ENCODE data around the gene SFI1. TPM values are rescaled to one million over a fixed set of nuclear protein-coding genes. Genes with fewer than 3 reads are reported as not detected.

Gene SFI1
- total RNA-seq, 2 donors from 2014 or later: 42.0 to 52.6 TPM

DNA sequence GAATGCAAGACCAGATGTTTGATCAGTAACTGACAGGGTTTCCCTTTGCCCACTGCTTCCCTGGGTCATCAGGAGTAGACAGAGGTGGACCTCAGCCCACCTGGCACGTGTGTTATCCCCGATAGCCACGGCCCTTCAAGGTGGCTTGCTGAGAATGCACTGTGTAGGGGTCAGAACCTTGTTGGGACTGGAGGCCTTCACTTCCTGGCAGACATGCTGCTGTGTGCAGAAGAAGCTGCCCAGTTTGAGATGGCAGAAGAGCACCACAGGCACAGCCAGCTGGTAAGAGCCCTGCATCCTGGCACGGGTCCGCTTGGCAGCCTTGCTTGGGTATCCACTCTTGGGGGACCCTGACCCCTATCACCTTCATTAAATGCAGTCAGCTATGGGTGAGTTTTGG, 81.8 kb downstream of the SFI1 start:
- H3K27me3 Mint-ChIP-seq (ENCODE audit: insufficient read depth): no peaks in the 10 kb centered on the region
- H3K4me3 ChIP-seq (ENCODE audit: low read length): no peak overlapping the region
- no peaks in the 10 kb centered on the region for H3K36me3 ChIP-seq (ENCODE audit: control insufficient read depth, insufficient read depth, low read length)
- no peak overlapping the region for H3K4me3 Mint-ChIP-seq
- WGBS, 2 experiments (ENCODE audit: insufficient coverage in 1 of 2, insufficient read length in 1 of 2): 94 to 96% methylated on average over 3 to 5 of the region's 5 CpGs
- no peak overlapping the region for H3K27ac ChIP-seq (ENCODE audit: low read depth, low read length)
- H3K27me3 ChIP-seq (ENCODE audit: control insufficient read depth, insufficient read depth, low read length, poor library complexity, severe bottlenecking): no peaks in the 10 kb centered on the region
- H3K27ac Mint-ChIP-seq: no peak overlapping the region
- peaks cover 6% of the 10 kb centered on the region for H3K36me3 Mint-ChIP-seq (ENCODE audit: low read depth)
- H3K9ac ChIP-seq (ENCODE audit: extremely low read depth, low read length, poor library complexity, severe bottlenecking): no peak overlapping the region
- no peak for DNase-seq
- TF ChIP-seq, protein P1, sequence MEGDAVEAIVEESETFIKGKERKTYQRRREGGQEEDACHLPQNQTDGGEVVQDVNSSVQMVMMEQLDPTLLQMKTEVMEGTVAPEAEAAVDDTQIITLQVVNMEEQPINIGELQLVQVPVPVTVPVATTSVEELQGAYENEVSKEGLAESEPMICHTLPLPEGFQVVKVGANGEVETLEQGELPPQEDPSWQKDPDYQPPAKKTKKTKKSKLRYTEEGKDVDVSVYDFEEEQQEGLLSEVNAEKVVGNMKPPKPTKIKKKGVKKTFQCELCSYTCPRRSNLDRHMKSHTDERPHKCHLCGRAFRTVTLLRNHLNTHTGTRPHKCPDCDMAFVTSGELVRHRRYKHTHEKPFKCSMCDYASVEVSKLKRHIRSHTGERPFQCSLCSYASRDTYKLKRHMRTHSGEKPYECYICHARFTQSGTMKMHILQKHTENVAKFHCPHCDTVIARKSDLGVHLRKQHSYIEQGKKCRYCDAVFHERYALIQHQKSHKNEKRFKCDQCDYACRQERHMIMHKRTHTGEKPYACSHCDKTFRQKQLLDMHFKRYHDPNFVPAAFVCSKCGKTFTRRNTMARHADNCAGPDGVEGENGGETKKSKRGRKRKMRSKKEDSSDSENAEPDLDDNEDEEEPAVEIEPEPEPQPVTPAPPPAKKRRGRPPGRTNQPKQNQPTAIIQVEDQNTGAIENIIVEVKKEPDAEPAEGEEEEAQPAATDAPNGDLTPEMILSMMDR (conservative IDR thresholded peaks at IDR 0.05): no peak
- H3K9me3 Mint-ChIP-seq: no peaks in the 10 kb centered on the region
- peaks cover 5% of the 10 kb centered on the region for H3K4me1 Mint-ChIP-seq
- no peaks in the 10 kb centered on the region for H3K4me1 ChIP-seq (ENCODE audit: control insufficient read depth, insufficient read depth, low read length)
- no peaks in the 10 kb centered on the region for H3K9me3 ChIP-seq (ENCODE audit: control insufficient read depth, low read length)

DNA sequence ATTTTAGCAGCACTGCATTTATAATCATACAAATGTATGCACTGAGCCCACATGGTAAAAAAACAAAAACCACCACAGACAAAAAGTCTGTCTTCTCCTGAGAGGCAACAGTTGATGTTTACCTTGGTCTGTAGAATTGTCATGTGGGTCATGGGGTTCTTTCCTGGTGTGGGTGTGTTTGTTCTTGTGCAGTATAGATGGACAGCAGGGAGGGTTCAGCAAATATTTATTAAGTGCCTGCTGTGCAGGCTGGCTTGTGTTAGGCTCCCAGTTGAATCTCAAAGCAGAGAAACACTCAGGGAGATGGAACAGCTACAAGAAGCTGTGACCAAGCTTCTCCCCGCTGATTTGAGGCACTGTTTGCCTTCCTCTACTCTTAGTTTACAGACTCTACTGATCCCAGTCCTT, 83.5 kb downstream of the SFI1 start:
- Mint-ChIP-seq H3K27ac (peak overlapping the region; percentile 46), H3K4me1 (peaks cover 5% of the 10 kb centered on the region), H3K36me3 (ENCODE audit: low read depth) (peaks cover 6% of the 10 kb centered on the region), H3K4me3 (no peak overlapping the region), H3K27me3 (ENCODE audit: insufficient read depth) (no peaks in the 10 kb centered on the region), H3K9me3 (no peaks in the 10 kb centered on the region)
- H3K9me3 ChIP-seq (ENCODE audit: control insufficient read depth, low read length): no peaks in the 10 kb centered on the region
- no peak overlapping the region for H3K4me3 ChIP-seq (ENCODE audit: low read length)
- TF ChIP-seq, protein P1 (conservative IDR thresholded peaks at IDR 0.05): no peak
- no peak overlapping the region for H3K27ac ChIP-seq (ENCODE audit: low read depth, low read length)
- H3K27me3 ChIP-seq (ENCODE audit: control insufficient read depth, insufficient read depth, low read length, poor library complexity, severe bottlenecking): no peaks in the 10 kb centered on the region
- no peak overlapping the region for H3K9ac ChIP-seq (ENCODE audit: extremely low read depth, low read length, poor library complexity, severe bottlenecking)
- no peaks in the 10 kb centered on the region for H3K4me1 ChIP-seq (ENCODE audit: control insufficient read depth, insufficient read depth, low read length)
- 87 to 100% methylated on average over 1 of the region's 1 CpG for WGBS, 2 experiments (ENCODE audit: insufficient coverage in 1 of 2, insufficient read length in 1 of 2)
- no peak for DNase-seq
- H3K36me3 ChIP-seq (ENCODE audit: control insufficient read depth, insufficient read depth, low read length): no peaks in the 10 kb centered on the region

DNA sequence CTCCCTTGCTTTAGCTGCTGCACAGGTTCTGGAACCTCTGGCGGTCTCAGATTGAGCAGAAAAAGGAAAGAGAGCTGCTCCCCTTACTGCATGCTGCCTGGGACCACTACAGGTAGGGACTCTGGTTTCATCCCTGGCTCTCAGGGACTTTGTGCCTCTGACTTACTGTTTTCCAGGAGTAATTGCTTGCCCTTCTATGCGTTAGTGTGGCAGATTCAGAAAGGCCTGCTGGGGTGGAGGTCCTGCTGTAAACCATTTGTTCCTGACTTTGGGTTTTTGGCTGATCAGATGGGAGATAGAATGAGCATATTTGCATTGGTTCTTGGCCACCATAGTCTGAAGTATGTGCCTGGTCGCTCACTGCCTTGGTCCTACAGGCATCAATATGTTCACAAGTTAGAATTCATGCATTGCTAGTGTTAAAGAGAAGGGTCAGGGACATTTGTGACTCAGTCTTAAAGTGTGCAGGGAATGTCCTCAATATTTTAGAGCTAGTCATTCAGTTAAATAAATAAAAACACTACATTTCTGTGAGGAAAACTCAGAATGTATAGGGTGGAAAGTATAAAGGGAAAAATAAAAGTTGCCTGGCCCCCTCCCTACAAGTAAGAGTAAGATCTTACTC, 87.6 kb downstream of the SFI1 start:
- no peak overlapping the region for H3K4me3 Mint-ChIP-seq
- H3K9me3 ChIP-seq (ENCODE audit: control insufficient read depth, low read length): no peaks in the 10 kb centered on the region
- H3K27me3 ChIP-seq (ENCODE audit: control insufficient read depth, insufficient read depth, low read length, poor library complexity, severe bottlenecking): no peaks in the 10 kb centered on the region
- no peak for DNase-seq
- WGBS, 2 experiments (ENCODE audit: insufficient coverage in 1 of 2, insufficient read length in 1 of 2): 90 to 97% methylated on average over 3 of the region's 3 CpGs
- peaks cover 6% of the 10 kb centered on the region for H3K36me3 ChIP-seq (ENCODE audit: control insufficient read depth, insufficient read depth, low read length)
- H3K27me3 Mint-ChIP-seq (ENCODE audit: insufficient read depth): no peaks in the 10 kb centered on the region
- no peaks in the 10 kb centered on the region for H3K4me1 ChIP-seq (ENCODE audit: control insufficient read depth, insufficient read depth, low read length)
- TF ChIP-seq, protein P1 (conservative IDR thresholded peaks at IDR 0.05): no peak
- no peaks in the 10 kb centered on the region for H3K9me3 Mint-ChIP-seq
- H3K9ac ChIP-seq (ENCODE audit: extremely low read depth, low read length, poor library complexity, severe bottlenecking): no peak overlapping the region
- H3K27ac ChIP-seq (ENCODE audit: low read depth, low read length): no peak overlapping the region
- no peak overlapping the region for H3K27ac Mint-ChIP-seq
- H3K36me3 Mint-ChIP-seq (ENCODE audit: low read depth): peaks cover 21% of the 10 kb centered on the region
- peaks cover 5% of the 10 kb centered on the region for H3K4me1 Mint-ChIP-seq
- no peak overlapping the region for H3K4me3 ChIP-seq (ENCODE audit: low read length)
